H9 (cell line): ENCODE data around the gene GET4. TPM values are rescaled to one million over a fixed set of nuclear protein-coding genes. Genes with fewer than 3 reads are reported as not detected.
"Not testable (repeated sequence)": the region's sequence is repeated elsewhere in the genome, so short reads cannot be mapped to it uniquely, and the experiment has no call there.

Experiments
- DNase-seq: peaks from one replicate; pipeline ENCODE4 v3.0.0-alpha.2; 2017
- H2AFZ ChIP-seq: one replicate; pipeline ENCODE4 v1.6.1; 2013; ENCODE audit warnings: mild to moderate bottlenecking, low read length, control low read depth, moderate library complexity
- H2AK5ac ChIP-seq: 2 replicates; pipeline ENCODE4 v1.6.1; 2013; ENCODE audit warnings: low read length, control low read depth, mixed read lengths; ENCODE audit not compliant: insufficient read length
- H2BK120ac ChIP-seq: one replicate; pipeline ENCODE4 v1.6.1; 2013; ENCODE audit warnings: low read depth, mild to moderate bottlenecking, low read length, control low read depth, inconsistent platforms; ENCODE audit not compliant: poor library complexity, severe bottlenecking
- H2BK12ac ChIP-seq: 2 replicates; pipeline ENCODE4 v1.6.1; 2013; ENCODE audit warnings: low read length, control low read depth, mixed read lengths, low read depth; ENCODE audit not compliant: insufficient read length
- H2BK15ac ChIP-seq: 2 replicates; pipeline ENCODE4 v1.6.1; 2013; ENCODE audit warnings: low read depth, low read length, control low read depth
- H2BK20ac ChIP-seq: one replicate; pipeline ENCODE4 v1.6.1; 2013; ENCODE audit warnings: low read depth, mild to moderate bottlenecking, low read length, control low read depth, inconsistent platforms; ENCODE audit not compliant: poor library complexity, severe bottlenecking
- H2BK5ac ChIP-seq: 2 replicates; pipeline ENCODE4 v1.6.1; 2013; ENCODE audit warnings: low read length, control low read depth, mixed read lengths; ENCODE audit not compliant: insufficient read length
- H3K14ac ChIP-seq: 2 replicates; pipeline ENCODE4 v1.6.1; 2013; ENCODE audit warnings: low read length, control low read depth; ENCODE audit not compliant: insufficient read depth
- H3K18ac ChIP-seq: 2 replicates; pipeline ENCODE4 v1.6.1; 2013; ENCODE audit warnings: low read depth, mild to moderate bottlenecking, mixed read lengths, low read length, control low read depth; ENCODE audit not compliant: insufficient read length
- H3K23ac ChIP-seq: 2 replicates; pipeline ENCODE4 v1.6.1; 2013; ENCODE audit warnings: low read length, control low read depth, mixed read lengths, low read depth; ENCODE audit not compliant: insufficient read length
- H3K23me2 ChIP-seq: 2 replicates; pipeline ENCODE4 v1.6.1; 2013; ENCODE audit warnings: low read depth, mild to moderate bottlenecking, mixed read lengths, low read length, control low read depth; ENCODE audit not compliant: insufficient read length, poor library complexity, severe bottlenecking
- H3K27ac ChIP-seq: 2 replicates; pipeline ENCODE4 v1.5.1; 2013; ENCODE audit warnings: low read length, control low read depth, mixed read lengths, low read depth; ENCODE audit not compliant: insufficient read length
- H3K27me3 ChIP-seq: 2 replicates; pipeline ENCODE4 v1.6.1; 2013; ENCODE audit warnings: low read length, control low read depth, inconsistent platforms; ENCODE audit not compliant: insufficient read depth
- H3K4ac ChIP-seq: 2 replicates; pipeline ENCODE4 v1.6.1; 2013; ENCODE audit warnings: low read depth, mild to moderate bottlenecking, control low read depth, inconsistent platforms, low read length, moderate library complexity
- H3K4me1 ChIP-seq: 2 replicates; pipeline ENCODE4 v1.6.1; 2013; ENCODE audit warnings: low read length, control low read depth, inconsistent platforms; ENCODE audit not compliant: insufficient read depth
- H3K4me2 ChIP-seq: 2 replicates; pipeline ENCODE4 v1.6.1; 2013; ENCODE audit warnings: low read length, control low read depth, mixed read lengths; ENCODE audit not compliant: insufficient read length, insufficient read depth
- H3K56ac ChIP-seq: 2 replicates; pipeline ENCODE4 v1.6.1; 2013; ENCODE audit warnings: low read depth, mild to moderate bottlenecking, mixed read lengths, low read length, control low read depth; ENCODE audit not compliant: insufficient read length
- H3K79me1 ChIP-seq: 2 replicates; pipeline ENCODE4 v1.6.1; 2013; ENCODE audit warnings: low read depth, mild to moderate bottlenecking, moderate library complexity, low read length, control low read depth, inconsistent platforms; ENCODE audit not compliant: insufficient read depth, poor library complexity, severe bottlenecking
- H3K79me2 ChIP-seq: 2 replicates; pipeline ENCODE4 v1.6.1; 2013; ENCODE audit warnings: low read length, control low read depth, inconsistent platforms; ENCODE audit not compliant: insufficient read depth
- H3K9ac ChIP-seq: 2 replicates; pipeline ENCODE4 v1.6.1; 2013; ENCODE audit warnings: low read length, control low read depth, mixed read lengths; ENCODE audit not compliant: insufficient read length; ENCODE audit errors: extremely low read depth
- H3K9me3 ChIP-seq: one replicate; pipeline ENCODE4 v1.6.1; 2013; ENCODE audit warnings: low read depth, low read length, inconsistent platforms; ENCODE audit not compliant: control insufficient read depth
- H3T11ph ChIP-seq: one replicate; pipeline ENCODE4 v1.6.1; 2013; ENCODE audit warnings: mild to moderate bottlenecking, low read length, control low read depth, inconsistent platforms
- H4K20me1 ChIP-seq: one replicate; pipeline ENCODE4 v1.6.1; 2013; ENCODE audit not compliant: control insufficient read depth, insufficient read length, insufficient read depth
- H4K5ac ChIP-seq: 2 replicates; pipeline ENCODE4 v1.6.1; 2013; ENCODE audit warnings: low read depth, mild to moderate bottlenecking, mixed read lengths, low read length, control low read depth; ENCODE audit not compliant: insufficient read length
- H4K8ac ChIP-seq: replicated peaks from 2 replicates; pipeline ENCODE4 v1.6.1; 2013; ENCODE audit warnings: low read length, control low read depth, mixed read lengths, low read depth; ENCODE audit not compliant: insufficient read length
- H4K91ac ChIP-seq: 2 replicates; pipeline ENCODE4 v1.6.1; 2013; ENCODE audit warnings: low read depth, mild to moderate bottlenecking, moderate library complexity, mixed read lengths, low read length, control low read depth; ENCODE audit not compliant: insufficient read length
- H3K27ac Mint-ChIP-seq, 3 experiments: 2 replicates in 2 of 3; 3 replicates in 1 of 3; pipeline ENCODE4 v1.8.0; 2020 to 2021; ENCODE audit warnings: mixed read lengths in 3 of 3, mild to moderate bottlenecking in 1 of 3, moderate library complexity in 1 of 3
- H3K27me3 Mint-ChIP-seq: 2 replicates; pipeline ENCODE4 v1.8.0; 2021; ENCODE audit warnings: low read depth, mild to moderate bottlenecking, moderate library complexity, mixed read lengths
- H3K36me3 Mint-ChIP-seq, 3 experiments: 2 replicates in 2 of 3; 3 replicates in 1 of 3; pipeline ENCODE4 v1.8.0; 2020 to 2021; ENCODE audit warnings: low read depth in 3 of 3, mixed read lengths in 3 of 3; ENCODE audit not compliant: insufficient read depth in 1 of 3
- H3K4me1 Mint-ChIP-seq, 2 experiments: 2 replicates each; pipeline ENCODE4 v1.8.0; 2020; ENCODE audit warnings: mixed read lengths in 2 of 2
- H3K4me3 Mint-ChIP-seq, 2 experiments: 2 replicates in 1 of 2; 3 replicates in 1 of 2; pipeline ENCODE4 v1.8.0; 2020 to 2021; ENCODE audit warnings: mild to moderate bottlenecking in 2 of 2, mixed read lengths in 2 of 2, moderate library complexity in 1 of 2
- H3K9me3 Mint-ChIP-seq, 2 experiments: 2 replicates in 1 of 2; 3 replicates in 1 of 2; pipeline ENCODE4 v1.8.0; 2020; ENCODE audit warnings: mild to moderate bottlenecking in 2 of 2, mixed read lengths in 2 of 2, moderate library complexity in 1 of 2
- CTCF ChIP-seq: fragments of 200-600 bp; sonication (generic); conservative IDR thresholded peaks from 3 replicates; pipeline ENCODE4 v1.8.0; 2021; ENCODE audit warnings: antibody characterized with exemption, mild to moderate bottlenecking
- WGBS: extraction: QIAGEN DNeasy Blood & Tissue Kit; methylation state at CpG from one replicate; pipeline ENCODE4 v1.1.7; 2013; ENCODE audit warnings: missing lambda C conversion rate, low lambda C conversion rate, mixed read lengths; ENCODE audit not compliant: insufficient read length; ENCODE audit errors: extremely low coverage; 5-methylcytosine and 5-hydroxymethylcytosine counted together
- total RNA-seq: library from RNA; stranded (reverse); gene quantifications from 2 replicates; pipeline ENCODE4 v1.2.1, GENCODE V29; 2021

The GET4 gene
- total RNA-seq, 1 experiment from 2014 or later = 70.2 TPM

- no peaks in the 10 kb centered on the region for H3K23me2 ChIP-seq
These were observed 30.6 kb upstream of the GET4 start for GRCh38 chr7:845731-846130.

GRCh38 chr7:846958-847650 lies 29.2 kb upstream of the GET4 start:
- H3K27me3 Mint-ChIP-seq, H3K4me1 Mint-ChIP-seq, DNase-seq, H3K23me2 ChIP-seq, H3K27me3 ChIP-seq, H2BK120ac ChIP-seq, H3K79me2 ChIP-seq, H3K18ac ChIP-seq, H3K23ac ChIP-seq, H3K9ac ChIP-seq, H3K4me1 ChIP-seq, H3K4me3 Mint-ChIP-seq, H3K9me3 Mint-ChIP-seq, H4K8ac ChIP-seq, H2BK12ac ChIP-seq, H4K91ac ChIP-seq, H4K5ac ChIP-seq, H3T11ph ChIP-seq, H3K79me1 ChIP-seq, H2AFZ ChIP-seq, H2AK5ac ChIP-seq, H3K4me2 ChIP-seq, H3K27ac Mint-ChIP-seq, H3K27ac ChIP-seq, H3K4ac ChIP-seq, H3K56ac ChIP-seq, H2BK15ac ChIP-seq, H2BK5ac ChIP-seq, H3K14ac ChIP-seq, H3K9me3 ChIP-seq, H4K20me1 ChIP-seq, H2BK20ac ChIP-seq: not testable (repeated sequence)
- WGBS = no CpG with 5 or more reads among the region's 37 CpGs
- peaks cover 59 to 88% (median 76%) of the 10 kb centered on the region in 3 experiments for H3K36me3 Mint-ChIP-seq

More at GRCh38 chr7:845731-846130, 30.6 kb upstream of the GET4 start:
- Mint-ChIP-seq H3K4me3 (no peak overlapping the region), H3K27me3 (no peaks in the 10 kb centered on the region), H3K4me1 (peaks cover 0 to 4% of the 10 kb centered on the region in 2 experiments; a peak in 1 of 4 replicates), H3K9me3 (peaks cover 3 to 7% of the 10 kb centered on the region in 2 experiments; a peak in 3 of 5 replicates), H3K27ac (no peak overlapping the region), H3K36me3 (peaks cover 60 to 83% (median 72%) of the 10 kb centered on the region in 3 experiments)
- H2BK15ac ChIP-seq = no peak overlapping the region
- H4K91ac ChIP-seq = no peak overlapping the region
- H2BK12ac ChIP-seq = no peak overlapping the region
- no peak overlapping the region for H3K27ac ChIP-seq
- no peak for DNase-seq
- no peak overlapping the region for H3K4ac ChIP-seq
- no peaks in the 10 kb centered on the region for H3K4me1 ChIP-seq
- no peak overlapping the region for H2BK20ac ChIP-seq
- no peak for TF ChIP-seq CTCF
- no peaks in the 10 kb centered on the region for H4K20me1 ChIP-seq
- no peak overlapping the region for H3T11ph ChIP-seq
- H3K14ac ChIP-seq = no peak overlapping the region
- no peak overlapping the region for H3K4me2 ChIP-seq
- no peak overlapping the region for H3K23ac ChIP-seq
- H2AFZ ChIP-seq = no peak overlapping the region
- H3K79me2 ChIP-seq = no peaks in the 10 kb centered on the region; the same call in 1 of the 2 replicates
- H2AK5ac ChIP-seq = no peak overlapping the region
- no peak overlapping the region for H3K56ac ChIP-seq
- H3K27me3 ChIP-seq = no peaks in the 10 kb centered on the region
- H2BK120ac ChIP-seq = no peak overlapping the region
- H3K79me1 ChIP-seq = no peaks in the 10 kb centered on the region
- H4K8ac ChIP-seq = no peak overlapping the region
- H4K5ac ChIP-seq = no peak overlapping the region
- no peak overlapping the region for H3K9ac ChIP-seq
- no peaks in the 10 kb centered on the region for H3K9me3 ChIP-seq
- H3K18ac ChIP-seq = no peak overlapping the region
- WGBS = no CpG with 5 or more reads among the region's 11 CpGs
- H2BK5ac ChIP-seq = no peak overlapping the region
